A549 (cell line): ENCODE data around the gene CDK11B. TPM values are rescaled to one million over a fixed set of nuclear protein-coding genes. Genes with fewer than 3 reads are reported as not detected.
"Not testable (repeated sequence)": the region's sequence is repeated elsewhere in the genome, so short reads cannot be mapped to it uniquely, and the experiment has no call there.

ENCODE experiments used
- ATAC-seq, 2 experiments: fragments of 200-7000 bp in 1 of 2; fragments of >200 bp in 1 of 2; cut with Nextera tagmentation in 1 of 2; cut with Tn5 transposase in 1 of 2; 3 replicates each; pipeline versions ENCODE4 v1.8.0 to v1.9.1; 2018 to 2020; ENCODE audit warnings: mild to moderate bottlenecking in 1 of 2, moderate library complexity in 1 of 2
- CTCF ChIA-PET: fragments of 300-600 bp; sonication (Branson Sonifier 250); formaldehyde crosslinking; extraction: SDS; loops from one replicate; lab custom pipeline; 2021; ENCODE audit warnings: antibody characterized with exemption, inconsistent platforms; lab: Yijun Ruan, JAX
- POLR2A ChIA-PET: fragments of 350-600 bp; formaldehyde crosslinking; extraction: SDS; loops from one replicate; lab custom pipeline; 2021; ENCODE audit warnings: antibody characterized with exemption, inconsistent platforms; lab: Yijun Ruan, JAX
- DNase-seq, 2 experiments: peaks; one replicate each; pipeline versions ENCODE4 v3.0.0 to v3.0.0-alpha.2; 2011 to 2016; ENCODE audit warnings: low read depth in 1 of 2, low spot score in 1 of 2
- FAIRE-seq: peaks from 2 replicates; lab custom pipeline; 2011; peaks lifted over from hg19 to GRCh38; lab: Jason Lieb, UNC
- H3K27ac ChIP-seq, 2 experiments: fragments of >200 bp; sonication (Bioruptor Twin); formaldehyde crosslinking; 3 replicates each; pipeline ENCODE4 v1.5.1; 2016 to 2017
- H3K4me1 ChIP-seq: fragments of >200 bp; sonication (Bioruptor Twin); formaldehyde crosslinking; 3 replicates; pipeline ENCODE4 v1.6.1; 2016
- H3K4me2 ChIP-seq: fragments of >200 bp; sonication (Bioruptor Twin); formaldehyde crosslinking; 3 replicates; pipeline ENCODE4 v1.6.1; 2016
- H3K4me3 ChIP-seq: fragments of >200 bp; sonication (Bioruptor Twin); formaldehyde crosslinking; 3 replicates; pipeline ENCODE4 v1.5.1; 2016
- H3K9me3 ChIP-seq: fragments of >200 bp; sonication (Bioruptor Twin); formaldehyde crosslinking; 3 replicates; pipeline ENCODE4 v1.6.1; 2016
- CBX2 ChIP-seq: fragments of 200-600 bp; sonication (generic); IDR thresholded peaks from 2 replicates; pipeline ENCODE4 v1.6.1; 2016; ENCODE audit warnings: low read depth, mild to moderate bottlenecking, borderline replicate concordance
- CBX8 ChIP-seq: fragments of 200-600 bp; sonication (generic); IDR thresholded peaks from 2 replicates; pipeline ENCODE4 v1.6.1; 2016
- EHF ChIP-seq: fragments of 250-450 bp; sonication (Bioruptor Pico); IDR thresholded peaks from 2 replicates; pipeline ENCODE4 v1.5.0; 2020; ENCODE audit warnings: mild to moderate bottlenecking
- EHMT2 ChIP-seq: fragments of 200-600 bp; sonication (generic); IDR thresholded peaks from 2 replicates; pipeline ENCODE4 v1.6.1; 2016; ENCODE audit warnings: antibody characterized with exemption, low read depth, mild to moderate bottlenecking, moderate library complexity
- ELK1 ChIP-seq: fragments of 150-350 bp; IDR thresholded peaks from 2 replicates; pipeline ENCODE4 v1.6.1; 2014; ENCODE audit warnings: low read depth, mild to moderate bottlenecking, low read length
- ESRRA ChIP-seq: fragments of 150-350 bp; IDR thresholded peaks from 2 replicates; pipeline ENCODE4 v1.6.1; 2014; ENCODE audit warnings: mild to moderate bottlenecking, low read length, borderline replicate concordance
- FOSB ChIP-seq: fragments of 250-450 bp; sonication (Bioruptor Pico); IDR thresholded peaks from 2 replicates; pipeline ENCODE4 v1.5.0; 2020; ENCODE audit warnings: mild to moderate bottlenecking, moderate library complexity
- FOXS1 ChIP-seq: fragments of 250-450 bp; sonication (Bioruptor Pico); IDR thresholded peaks from 2 replicates; pipeline ENCODE4 v1.5.0; 2020; ENCODE audit warnings: mild to moderate bottlenecking, moderate library complexity
- HEYL ChIP-seq: fragments of 250-450 bp; sonication (Bioruptor Pico); IDR thresholded peaks from 2 replicates; pipeline ENCODE4 v1.8.0; 2021; ENCODE audit warnings: mild to moderate bottlenecking, moderate library complexity
- HMGXB4 ChIP-seq: fragments of 250-450 bp; sonication (Bioruptor Pico); IDR thresholded peaks from 2 replicates; pipeline ENCODE4 v1.5.0; 2021; ENCODE audit warnings: mild to moderate bottlenecking, moderate library complexity, borderline replicate concordance
- HOXA7 ChIP-seq: fragments of 250-450 bp; sonication (Bioruptor Pico); IDR thresholded peaks from 2 replicates; pipeline ENCODE4 v1.5.0; 2020; ENCODE audit warnings: mild to moderate bottlenecking, moderate library complexity
- HOXB13 ChIP-seq: fragments of 250-450 bp; sonication (Bioruptor Pico); IDR thresholded peaks from 2 replicates; pipeline ENCODE4 v1.5.0; 2020; ENCODE audit warnings: low read depth, mild to moderate bottlenecking, moderate library complexity
- MAZ ChIP-seq: fragments of 150-350 bp; IDR thresholded peaks from 2 replicates; pipeline ENCODE4 v1.6.1; 2014; ENCODE audit warnings: antibody characterized with exemption, low read depth, low read length, borderline replicate concordance
- MYC ChIP-seq: IDR thresholded peaks from 2 replicates; pipeline ENCODE4 v1.6.1; 2012; ENCODE audit warnings: mild to moderate bottlenecking, inconsistent platforms, low read length, improper control_type of control experiment, borderline replicate concordance
- PHF8 ChIP-seq: fragments of 200-600 bp; sonication (generic); IDR thresholded peaks from 2 replicates; pipeline ENCODE4 v1.6.1; 2016; ENCODE audit warnings: low read depth, mild to moderate bottlenecking, antibody characterized with exemption, moderate library complexity, borderline replicate concordance
- POLR2A ChIP-seq: IDR thresholded peaks from 2 replicates; pipeline ENCODE4 v1.6.1; 2012; ENCODE audit warnings: mild to moderate bottlenecking, low read length
- RCOR1 ChIP-seq: fragments of 150-350 bp; IDR thresholded peaks from 2 replicates; pipeline ENCODE4 v1.6.1; 2014; ENCODE audit warnings: antibody characterized with exemption, low read length, low read depth
- RFX5 ChIP-seq: fragments of 450-650 bp; IDR thresholded peaks from 2 replicates; pipeline ENCODE4 v1.7.1; 2014; ENCODE audit warnings: antibody characterized with exemption, mild to moderate bottlenecking, moderate library complexity
- SMC3 ChIP-seq: fragments of >200 bp; sonication (Bioruptor Twin); formaldehyde crosslinking; IDR thresholded peaks from 3 replicates; pipeline ENCODE4 v1.6.1; 2018; ENCODE audit warnings: inconsistent platforms
- TP53 ChIP-seq: fragments of 250-450 bp; sonication (Bioruptor Pico); IDR thresholded peaks from 2 replicates; pipeline ENCODE4 v1.5.0; 2021; ENCODE audit warnings: mild to moderate bottlenecking, moderate library complexity
- WGBS: methylation state at CpG from one replicate; pipeline ENCODE4 v1.1.6; 2017; ENCODE audit errors: missing lambda C conversion rate; 5-methylcytosine and 5-hydroxymethylcytosine counted together
- polyA plus RNA-seq, 4 experiments: library from polyadenylated mRNA; depleted of rRNA in 3 of 4; stranded (reverse); fragments of >200 nt; fragmentation: RNase III in 1 of 4; extraction: RNeasy Plus Mini Kit Qiagen cat#74134 plus additional on column Dnase treatment in 1 of 4; gene quantifications; 2 replicates in 3 of 4; 3 replicates in 1 of 4; pipeline ENCODE4 v1.2.3, GENCODE V29; 2011 to 2017
- TF ChIP-seq, protein P1 (sequence below): fragments of >200 bp; sonication (Bioruptor Twin); formaldehyde crosslinking; IDR thresholded peaks from 3 replicates; pipeline ENCODE4 v1.6.1; 2016
- TF ChIP-seq, protein P2 (sequence below): fragments of >200 bp; sonication (Bioruptor Twin); formaldehyde crosslinking; IDR thresholded peaks from 3 replicates; pipeline ENCODE4 v1.5.1; 2016
- TF ChIP-seq, protein P3 (sequence below): IDR thresholded peaks from 2 replicates; pipeline ENCODE4 v1.6.1; 2012
- TF ChIP-seq, protein P4 (sequence below): fragments of 450-650 bp; IDR thresholded peaks from 2 replicates; pipeline ENCODE4 v1.6.1; 2014; ENCODE audit warnings: antibody characterized with exemption

CDK11B gene
- polyA plus RNA-seq, 2 of the 4 experiments (the other 2 are of a cell fraction): 7.6 to 33.8 TPM

DNA sequence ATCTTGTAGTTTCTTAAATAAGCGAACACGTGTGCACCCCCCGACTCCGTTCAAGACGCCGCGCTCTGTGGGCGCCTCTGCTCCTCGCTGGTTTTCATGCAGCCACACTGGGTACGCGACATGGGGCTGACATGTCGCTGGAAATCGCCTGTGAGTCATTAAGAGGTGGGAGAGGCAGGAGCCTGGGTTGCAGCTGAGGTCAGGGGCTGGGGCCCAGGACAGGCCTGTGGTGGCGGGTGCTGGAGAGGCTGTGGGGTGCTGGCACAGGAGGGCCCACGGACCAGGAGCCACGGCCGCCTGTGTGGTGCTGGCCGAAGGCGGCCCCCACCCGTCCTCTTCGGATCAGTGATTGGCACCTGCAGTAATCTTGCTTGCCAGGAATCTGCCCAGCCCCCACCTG, 16.0 kb upstream of the CDK11B start:
- DNase-seq, H3K4me1 ChIP-seq, H3K4me3 ChIP-seq, H3K9me3 ChIP-seq, FAIRE-seq, ATAC-seq, CTCF ChIA-PET, H3K4me2 ChIP-seq, POLR2A ChIA-PET, H3K27ac ChIP-seq: not testable (repeated sequence)
- 84% methylated on average over 8 of the region's 21 CpGs for WGBS

- TF ChIP-seq CBX2 (no peak), ESRRA (no peak), RFX5 (no peak), HEYL (no peak), FOSB (CRISPR knock-in tag) (no peak), EHMT2 (no peak), TP53 (CRISPR knock-in tag) (no peak), PHF8 (no peak)
- TF ChIP-seq, protein P1, sequence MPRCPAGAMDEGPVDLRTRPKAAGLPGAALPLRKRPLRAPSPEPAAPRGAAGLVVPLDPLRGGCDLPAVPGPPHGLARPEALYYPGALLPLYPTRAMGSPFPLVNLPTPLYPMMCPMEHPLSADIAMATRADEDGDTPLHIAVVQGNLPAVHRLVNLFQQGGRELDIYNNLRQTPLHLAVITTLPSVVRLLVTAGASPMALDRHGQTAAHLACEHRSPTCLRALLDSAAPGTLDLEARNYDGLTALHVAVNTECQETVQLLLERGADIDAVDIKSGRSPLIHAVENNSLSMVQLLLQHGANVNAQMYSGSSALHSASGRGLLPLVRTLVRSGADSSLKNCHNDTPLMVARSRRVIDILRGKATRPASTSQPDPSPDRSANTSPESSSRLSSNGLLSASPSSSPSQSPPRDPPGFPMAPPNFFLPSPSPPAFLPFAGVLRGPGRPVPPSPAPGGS: no peak
- ATAC-seq (no peak), DNase-seq (no peak), FAIRE-seq (no peak)
- ChIA-PET CTCF (no interaction called here), POLR2A (no interaction called here)
- Histone ChIP-seq H3K4me3 (no peak overlapping the region), H3K9me3 (no peaks in the 10 kb centered on the region), H3K4me1 (no peaks in the 10 kb centered on the region), H3K4me2 (no peak overlapping the region), H3K27ac (no peak overlapping the region)
- WGBS: 86% methylated on average over 24 of the region's 25 CpGs
Measured at GRCh38 chr1:1672181-1672965, 13.6 kb upstream of the CDK11B start.

- Histone ChIP-seq H3K4me2 (no peak overlapping the region), H3K27ac (no peak overlapping the region), H3K4me3 (no peak overlapping the region), H3K9me3 (no peaks in the 10 kb centered on the region), H3K4me1 (no peaks in the 10 kb centered on the region)
- POLR2A ChIA-PET: no interaction called here
- no peak for ATAC-seq
- no peak for FAIRE-seq
- CTCF ChIA-PET: no interaction called here
- DNase-seq: no peak
- no peak for TF ChIP-seq FOXS1 (CRISPR knock-in tag)
- TF ChIP-seq EHF (CRISPR knock-in tag): no peak
- TF ChIP-seq SMC3: no peak
- TF ChIP-seq, protein P2, sequence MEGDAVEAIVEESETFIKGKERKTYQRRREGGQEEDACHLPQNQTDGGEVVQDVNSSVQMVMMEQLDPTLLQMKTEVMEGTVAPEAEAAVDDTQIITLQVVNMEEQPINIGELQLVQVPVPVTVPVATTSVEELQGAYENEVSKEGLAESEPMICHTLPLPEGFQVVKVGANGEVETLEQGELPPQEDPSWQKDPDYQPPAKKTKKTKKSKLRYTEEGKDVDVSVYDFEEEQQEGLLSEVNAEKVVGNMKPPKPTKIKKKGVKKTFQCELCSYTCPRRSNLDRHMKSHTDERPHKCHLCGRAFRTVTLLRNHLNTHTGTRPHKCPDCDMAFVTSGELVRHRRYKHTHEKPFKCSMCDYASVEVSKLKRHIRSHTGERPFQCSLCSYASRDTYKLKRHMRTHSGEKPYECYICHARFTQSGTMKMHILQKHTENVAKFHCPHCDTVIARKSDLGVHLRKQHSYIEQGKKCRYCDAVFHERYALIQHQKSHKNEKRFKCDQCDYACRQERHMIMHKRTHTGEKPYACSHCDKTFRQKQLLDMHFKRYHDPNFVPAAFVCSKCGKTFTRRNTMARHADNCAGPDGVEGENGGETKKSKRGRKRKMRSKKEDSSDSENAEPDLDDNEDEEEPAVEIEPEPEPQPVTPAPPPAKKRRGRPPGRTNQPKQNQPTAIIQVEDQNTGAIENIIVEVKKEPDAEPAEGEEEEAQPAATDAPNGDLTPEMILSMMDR: no peak
- no peak for TF ChIP-seq HOXA7
- TF ChIP-seq, protein P1: no peak
- no peak for TF ChIP-seq HMGXB4
- no peak for TF ChIP-seq CBX8
- no peak for TF ChIP-seq MYC
- TF ChIP-seq MAZ: no peak
- TF ChIP-seq PHF8: no peak
- no peak for TF ChIP-seq POLR2A
- TF ChIP-seq RCOR1: no peak
- TF ChIP-seq, protein P3, sequence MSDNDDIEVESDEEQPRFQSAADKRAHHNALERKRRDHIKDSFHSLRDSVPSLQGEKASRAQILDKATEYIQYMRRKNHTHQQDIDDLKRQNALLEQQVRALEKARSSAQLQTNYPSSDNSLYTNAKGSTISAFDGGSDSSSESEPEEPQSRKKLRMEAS: no peak
- TF ChIP-seq HOXB13: no peak
- no peak for TF ChIP-seq ELK1
- TF ChIP-seq, protein P4, sequence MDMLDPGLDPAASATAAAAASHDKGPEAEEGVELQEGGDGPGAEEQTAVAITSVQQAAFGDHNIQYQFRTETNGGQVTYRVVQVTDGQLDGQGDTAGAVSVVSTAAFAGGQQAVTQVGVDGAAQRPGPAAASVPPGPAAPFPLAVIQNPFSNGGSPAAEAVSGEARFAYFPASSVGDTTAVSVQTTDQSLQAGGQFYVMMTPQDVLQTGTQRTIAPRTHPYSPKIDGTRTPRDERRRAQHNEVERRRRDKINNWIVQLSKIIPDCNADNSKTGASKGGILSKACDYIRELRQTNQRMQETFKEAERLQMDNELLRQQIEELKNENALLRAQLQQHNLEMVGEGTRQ: no peak
- 83% methylated on average over 18 of the region's 27 CpGs for WGBS
Measured at GRCh38 chr1:1671365-1672119, 12.7 kb upstream of the CDK11B start.
